NOMO-1 (cell line): ENCODE data around the gene S100A8.
"Not testable (repeated sequence)": the region's sequence is repeated elsewhere in the genome, so short reads cannot be mapped to it uniquely, and the experiment has no call there.

Experiments used
- DNase-seq, 2 experiments: peaks; one replicate each; lab custom pipeline; 2025; ENCODE audit not compliant: unreplicated experiment in 2 of 2; lab: John Stamatoyannopoulos, UW

S100A8 gene

DNA sequence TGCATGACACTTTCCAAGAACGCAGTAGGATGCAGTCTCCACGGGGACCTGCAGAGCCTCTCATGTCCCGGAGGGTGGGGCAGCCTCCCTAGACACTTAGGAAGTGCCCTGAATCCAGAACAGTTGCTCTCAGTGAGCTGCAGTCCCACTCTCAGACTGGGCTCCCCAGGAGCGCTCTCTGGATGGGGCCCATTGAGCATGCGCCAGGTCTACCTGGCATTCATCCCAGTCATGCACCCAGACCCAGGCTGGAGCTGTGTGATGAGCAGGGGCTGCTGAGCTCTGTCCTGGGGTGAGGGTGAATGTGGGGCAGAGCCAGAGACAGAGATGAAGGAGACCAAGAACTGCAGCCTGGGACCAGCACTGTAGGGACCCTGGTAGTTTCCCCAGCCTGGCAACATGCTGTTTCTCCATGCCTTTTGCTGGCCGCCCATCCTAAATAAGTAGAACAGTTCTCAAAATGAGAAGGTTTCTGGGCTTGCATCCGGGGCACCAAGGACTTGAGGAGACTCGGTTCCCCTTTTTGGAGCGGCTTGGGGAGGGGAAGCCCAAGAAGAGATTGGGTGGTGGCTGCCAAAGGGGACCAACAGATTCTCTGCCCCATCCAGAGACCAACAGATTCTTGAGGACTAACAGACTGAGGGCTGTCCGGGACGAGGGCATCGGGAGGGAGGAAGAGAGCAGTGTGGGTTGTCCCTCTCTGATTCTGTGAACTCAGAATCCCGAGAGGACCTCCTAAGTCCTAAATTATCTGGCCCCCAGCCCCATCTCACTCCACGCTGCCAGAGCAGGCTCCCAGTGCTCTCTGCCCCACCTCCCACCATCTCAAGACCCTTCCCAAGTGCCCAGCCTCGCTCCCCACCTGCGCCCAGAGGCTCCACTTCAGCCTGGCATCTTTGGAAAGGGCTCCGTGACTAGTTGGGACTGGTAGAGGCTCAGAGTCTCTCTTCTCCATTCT is 41.2 kb downstream of the S100A8 start:
- DNase-seq: peak; percentile 22 to 30

DNA sequence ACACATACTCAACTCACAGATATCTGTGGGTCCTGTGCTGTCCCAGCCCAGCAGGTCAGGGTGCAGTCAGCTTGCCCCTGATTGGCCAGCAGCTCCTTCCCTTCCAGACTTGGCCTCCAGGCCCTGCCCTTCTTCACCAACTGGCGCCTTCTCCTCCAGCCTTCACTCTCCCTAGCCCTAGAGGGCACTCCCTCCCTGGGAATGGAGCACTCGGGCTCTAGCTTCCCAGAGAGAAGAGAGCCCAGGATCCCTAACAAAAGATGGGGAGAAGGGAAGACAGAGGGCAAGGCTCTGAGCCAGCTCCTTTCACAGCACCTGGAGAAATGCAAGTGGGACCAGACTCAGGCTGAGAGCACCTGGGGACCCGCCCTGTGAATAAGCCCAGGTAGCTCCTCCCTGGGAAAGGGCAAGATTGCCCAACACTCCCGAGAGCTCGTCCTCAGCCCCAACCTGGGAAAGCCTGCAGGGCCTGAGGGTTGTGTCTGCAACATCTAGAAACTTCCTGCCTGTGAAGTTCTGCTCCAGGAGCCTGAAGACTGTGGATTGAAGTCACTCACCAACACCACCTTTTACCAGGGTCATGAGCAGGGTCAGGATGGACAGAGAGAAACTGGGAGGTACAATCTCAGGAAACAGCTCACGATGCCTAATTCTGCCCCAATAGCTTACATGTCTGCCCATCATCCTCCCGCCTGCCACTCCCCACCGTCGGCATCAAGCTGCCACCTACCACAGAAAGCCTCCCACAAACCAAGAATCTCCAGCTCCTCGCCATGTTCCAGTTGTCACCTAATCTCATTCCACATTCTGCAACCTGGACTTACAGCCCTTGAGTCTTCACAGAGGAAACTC is 42.1 kb downstream of the S100A8 start, which contains the start of gene PGLYRP4:
Gene PGLYRP4, minus strand, starts transcription at position 331 of the 852 bp plus-strand sequence. CDS start 909 bp downstream, outside the sequence.
- no peak for DNase-seq

DNA sequence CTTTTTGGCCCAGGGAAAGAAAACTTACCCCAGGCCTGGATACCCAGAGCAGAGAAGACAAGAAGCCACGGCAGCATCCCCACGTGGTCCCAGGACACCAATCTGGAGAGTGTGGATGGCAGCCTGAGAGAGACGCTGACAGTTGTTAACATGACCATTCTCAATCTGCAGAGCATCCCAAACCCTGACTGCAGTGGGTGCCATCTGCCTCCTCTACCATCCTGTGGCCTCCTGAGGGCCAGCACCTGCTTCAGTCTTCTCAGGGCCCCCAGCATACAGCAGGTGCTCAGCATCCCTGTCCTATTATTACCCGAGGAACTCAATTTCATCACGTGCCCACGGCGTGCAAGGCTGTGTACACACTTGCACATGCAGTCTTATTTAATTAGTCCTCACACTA is 43.0 kb downstream of the S100A8 start:
- no peak for DNase-seq

DNA sequence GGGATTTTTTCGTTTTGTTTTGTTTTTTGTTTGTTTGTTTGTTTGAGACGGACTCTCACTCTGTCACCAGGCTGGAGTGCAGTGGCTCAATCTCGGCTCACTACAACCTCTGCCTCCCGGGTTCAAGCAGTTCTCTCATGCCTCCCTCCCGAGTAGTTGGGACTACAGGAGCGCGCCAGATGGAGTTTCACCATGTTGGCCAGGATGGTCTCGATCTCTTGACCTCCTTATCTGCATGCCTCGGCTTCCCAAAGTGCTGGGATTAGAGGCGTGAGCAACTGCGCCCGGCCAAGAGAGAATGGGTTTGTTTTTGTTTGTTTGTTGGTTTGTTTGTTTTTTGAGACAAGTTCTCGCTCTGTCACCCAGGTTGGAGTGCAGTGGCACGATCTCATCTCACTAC is 43.8 kb downstream of the S100A8 start:
- DNase-seq: not testable (repeated sequence)

DNA sequence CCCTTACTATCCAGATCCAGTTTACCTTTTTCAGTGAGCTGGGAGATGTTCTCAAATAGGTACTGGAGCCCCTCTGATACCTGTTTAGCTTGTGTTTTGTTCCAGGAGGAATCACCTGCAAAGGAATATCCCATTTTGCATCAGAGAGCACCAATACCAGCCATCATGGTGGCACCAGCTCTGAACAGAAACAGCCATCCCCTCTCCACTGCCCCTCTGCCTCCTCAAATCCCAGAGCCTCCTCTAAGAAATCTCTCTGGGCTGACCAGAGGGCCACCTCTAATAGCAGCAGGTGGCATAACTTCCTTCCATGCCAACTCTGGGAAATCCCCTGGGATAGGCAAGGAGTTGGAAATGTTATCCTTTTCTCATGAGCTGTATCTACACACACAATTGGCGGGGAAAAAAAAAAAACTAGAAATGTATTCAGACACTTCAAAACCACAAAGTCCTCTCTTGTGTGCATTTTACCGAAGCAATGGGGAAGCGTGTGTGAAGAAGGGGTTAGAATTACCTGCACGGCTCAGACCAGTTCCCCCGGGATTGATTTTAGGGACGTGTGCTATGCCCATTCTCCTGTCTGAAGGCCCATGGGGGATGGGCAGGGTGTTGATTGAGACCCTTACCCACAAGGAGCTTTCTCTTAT is 44.7 kb downstream of the S100A8 start:
- DNase-seq: no peak

DNA sequence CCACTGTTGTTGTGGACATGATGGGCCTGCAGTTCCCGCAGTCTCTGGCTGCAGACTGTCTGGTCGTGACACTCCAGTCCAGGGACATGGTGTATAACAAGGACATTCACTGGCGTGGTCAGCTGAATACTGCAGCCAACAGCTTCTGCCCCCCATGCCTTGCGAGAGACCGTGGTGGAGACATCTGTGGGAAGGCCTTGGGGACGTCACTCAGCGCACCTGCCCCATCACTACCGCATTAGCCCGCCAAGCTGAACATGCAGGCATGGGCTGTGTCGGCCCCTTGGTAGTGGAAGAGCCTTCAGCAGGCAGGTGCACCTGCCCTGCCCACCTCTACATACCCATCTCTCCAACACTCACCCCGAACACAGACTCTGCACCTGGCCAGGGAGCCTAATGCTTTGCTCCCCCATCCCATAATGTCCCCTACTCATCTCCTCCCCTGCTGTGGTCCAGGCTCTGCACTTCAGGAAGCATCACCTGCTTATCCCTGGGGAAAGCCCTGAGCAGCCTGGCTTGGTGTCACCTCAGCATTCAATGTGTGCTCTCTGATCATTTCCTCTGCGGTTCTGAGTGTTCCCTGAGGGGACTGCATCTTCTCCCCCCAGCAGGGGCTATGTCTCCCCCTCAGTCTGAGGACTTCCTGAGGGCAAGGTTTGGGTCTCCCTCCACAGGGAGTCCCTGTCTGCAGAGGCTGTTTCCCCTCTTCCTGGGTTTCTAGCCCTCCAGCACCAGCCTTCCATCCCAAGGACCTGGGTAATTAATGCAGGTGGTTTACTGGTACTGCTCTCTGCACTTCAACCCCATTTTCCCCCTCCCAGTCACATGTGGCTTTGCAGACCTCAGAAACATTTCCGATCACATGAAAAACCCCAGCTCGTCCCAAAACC is 45.4 kb downstream of the S100A8 start:
- no peak for DNase-seq

DNA sequence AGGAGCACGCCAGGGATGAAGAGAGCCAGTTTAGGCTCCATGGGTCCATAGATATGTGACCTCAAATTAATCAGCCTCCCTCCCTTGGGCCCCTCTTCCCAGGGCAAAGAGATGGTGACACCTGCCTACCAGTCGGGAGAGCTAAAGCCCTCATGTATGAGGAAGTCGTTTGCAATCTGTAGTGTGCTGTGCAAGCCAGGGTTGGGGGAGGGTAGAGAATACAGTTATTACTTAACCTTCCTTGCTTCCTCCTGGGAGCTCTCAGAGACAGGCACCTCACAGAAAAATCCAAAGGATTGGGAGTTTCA is 46.2 kb downstream of the S100A8 start:
- DNase-seq: peak; percentile 82 to 84

DNA sequence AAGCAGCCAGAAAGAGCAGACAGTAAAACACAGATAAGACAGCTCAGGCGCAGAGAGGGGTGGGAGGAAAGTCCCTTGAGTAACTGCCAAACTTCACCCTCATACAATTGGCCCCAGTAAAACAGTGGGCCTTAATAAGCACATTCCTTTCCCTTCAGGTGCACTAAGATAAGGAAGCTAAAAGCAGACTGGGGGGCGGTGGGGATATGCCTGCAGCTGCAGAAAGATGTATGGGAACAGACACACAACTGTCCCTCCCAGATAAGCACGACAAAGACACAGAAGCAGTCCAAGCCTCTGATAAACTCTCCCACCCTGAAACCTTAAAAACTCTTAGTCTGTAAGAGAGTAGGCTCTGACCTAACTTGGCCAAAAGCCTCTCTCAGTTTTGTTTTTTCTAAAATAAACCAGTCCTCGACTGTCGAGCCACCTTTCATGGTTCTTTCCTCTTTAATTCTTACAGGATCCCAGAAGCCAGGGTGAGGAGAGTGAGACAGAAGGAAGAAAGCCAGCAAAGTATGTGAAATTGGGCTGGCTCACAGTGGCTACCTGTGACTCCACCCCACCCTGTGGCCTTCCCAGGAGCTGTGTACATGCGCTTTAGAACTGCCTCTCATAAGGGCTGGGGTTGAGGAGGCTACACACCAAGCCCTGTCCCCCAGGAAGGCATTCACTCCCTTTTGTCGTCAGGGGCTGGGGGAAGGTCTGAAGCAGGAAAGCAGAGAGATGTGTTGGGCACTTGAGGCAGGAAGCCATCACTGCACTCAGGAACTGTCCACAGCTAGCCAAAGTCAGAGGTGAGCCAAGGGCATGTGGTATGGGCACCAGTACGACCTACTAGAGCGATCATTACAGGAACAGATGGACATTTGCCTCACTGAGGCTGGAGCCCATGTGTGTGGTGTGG is 46.8 kb downstream of the S100A8 start:
- DNase-seq: no peak

DNA sequence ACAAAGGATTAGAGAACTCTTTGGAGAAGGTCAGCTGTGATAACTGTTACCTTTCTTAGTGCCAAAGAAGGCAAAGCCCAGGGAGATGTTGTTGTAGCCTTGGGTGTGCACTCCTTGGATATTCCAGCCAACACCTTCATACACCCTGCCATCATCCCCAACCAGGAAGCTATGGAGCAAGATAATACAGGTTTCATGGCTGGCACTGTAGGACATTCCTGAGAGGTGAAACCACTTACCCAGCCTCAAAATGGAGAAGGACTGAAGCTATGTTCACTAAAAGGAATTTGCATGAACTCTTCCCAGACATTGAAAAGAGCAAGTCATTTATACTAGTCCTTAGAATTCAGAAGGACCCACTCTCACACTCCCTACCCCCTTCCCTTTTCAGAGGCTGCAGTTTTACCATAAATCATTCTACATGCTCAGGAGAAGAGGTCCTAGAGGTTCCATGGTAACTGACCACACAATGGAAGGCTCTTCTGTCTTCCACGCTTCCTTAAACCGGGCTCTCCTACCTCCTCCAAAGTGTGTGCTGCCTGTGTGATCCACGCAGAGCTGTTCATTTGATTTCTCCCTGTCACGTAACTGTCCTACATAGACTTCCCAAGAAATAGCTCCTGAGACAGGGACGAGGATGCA is 47.7 kb downstream of the S100A8 start:
- no peak for DNase-seq

DNA sequence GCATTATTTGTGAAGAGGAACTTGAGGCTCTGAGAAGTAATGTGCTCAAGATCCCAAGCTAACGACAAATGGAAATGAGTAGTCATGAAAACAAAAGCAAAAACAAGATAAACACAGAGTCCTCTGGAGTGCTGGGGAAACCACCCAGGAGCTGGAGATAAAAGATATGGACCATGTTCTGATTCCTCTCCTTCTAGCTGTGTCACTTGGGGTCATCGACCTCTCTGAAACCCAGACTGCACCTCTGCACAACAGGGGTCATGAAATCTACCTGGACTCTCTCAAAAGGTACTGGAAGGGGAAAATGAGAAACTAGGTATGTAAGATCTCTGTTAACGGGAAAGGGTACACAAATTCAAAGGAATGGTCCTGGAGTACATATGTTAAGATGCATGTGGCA is 48.7 kb downstream of the S100A8 start:
- DNase-seq: no peak

DNA sequence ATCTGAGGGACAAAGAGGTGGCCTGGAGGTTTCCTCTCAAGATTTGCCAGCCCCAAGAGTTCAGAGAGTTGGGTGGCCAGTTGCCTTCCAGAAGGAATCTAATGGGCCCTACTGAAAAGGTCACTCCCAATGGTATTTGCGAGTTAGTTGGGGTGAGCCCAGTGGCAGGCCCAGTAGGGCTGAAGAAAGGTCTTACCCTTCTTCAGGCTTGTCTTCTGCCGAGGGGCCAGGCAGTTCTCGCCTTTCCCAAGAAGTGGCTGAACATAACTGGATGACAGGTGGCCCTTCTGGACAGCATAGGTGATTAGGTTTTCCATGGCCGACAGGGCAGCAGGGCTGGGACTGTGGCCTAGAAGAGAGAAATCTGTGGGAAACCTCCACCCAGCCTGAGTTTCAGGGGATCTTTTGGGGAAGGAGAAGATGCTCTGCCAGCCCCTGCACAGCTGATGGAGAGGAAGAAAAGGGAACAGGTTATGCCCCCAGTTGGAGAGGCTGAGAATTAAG is 49.4 kb downstream of the S100A8 start:
- no peak for DNase-seq

DNA sequence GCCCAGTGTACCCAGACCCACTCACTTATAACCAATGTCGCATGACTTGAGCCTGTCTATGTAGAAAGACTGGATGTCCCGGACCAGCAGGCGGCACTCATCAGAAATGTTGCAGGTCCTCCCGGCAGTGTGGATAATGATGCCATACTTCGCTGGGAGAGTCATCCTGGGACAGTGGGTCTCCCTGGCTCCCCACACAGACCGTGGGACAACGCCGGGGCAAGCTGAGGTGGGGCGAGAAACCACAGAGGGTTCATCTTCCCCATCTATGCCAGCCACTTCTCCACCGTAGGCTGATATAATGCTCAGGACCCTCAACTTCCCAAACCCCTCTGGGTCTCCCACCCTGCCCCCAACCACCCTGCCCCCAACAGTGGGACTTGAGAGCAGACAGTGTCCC is 50.5 kb downstream of the S100A8 start:
- DNase-seq: no peak
